C1 segment of cervical spinal cord (tissue), 14 donors: Measurements from ENCODE around the gene ADARB1.
A peak's percentile ranks its signal among the peaks of the same experiment; 100 is the strongest.

Source experiments
- DNase-seq, 14 donors: peaks; one replicate each; lab custom pipeline; 2025; lab: John Stamatoyannopoulos, UW

ADARB1 gene

GRCh38 chr21:45113543-45113942 is 39.2 kb downstream of the ADARB1 start:
- peak in 1 of 14 donors; percentile 11 for DNase-seq

- peak in 1 of 14 donors; percentile 24 for DNase-seq
These were observed 39.7 kb downstream of the ADARB1 start for GRCh38 chr21:45114072-45114471.

GRCh38 chr21:45114475-45114874 is 40.1 kb downstream of the ADARB1 start:
- DNase-seq, result no peak

GRCh38 chr21:45115141-45115540 is 40.8 kb downstream of the ADARB1 start:
- peak in 1 of 14 donors; percentile 28 for DNase-seq

- DNase-seq, result no peak
These were observed 41.7 kb downstream of the ADARB1 start for GRCh38 chr21:45116066-45116465.

GRCh38 chr21:45117314-45117713 is 42.9 kb downstream of the ADARB1 start:
- DNase-seq, result no peak

- DNase-seq, result no peak
These were observed 43.7 kb downstream of the ADARB1 start for GRCh38 chr21:45118099-45118498.

- DNase-seq, result no peak
These were observed 45.4 kb downstream of the ADARB1 start for GRCh38 chr21:45119812-45120211.

- no peak for DNase-seq
These were observed 46.6 kb downstream of the ADARB1 start for GRCh38 chr21:45120975-45121374.

- DNase-seq, result no peak
These were observed 47.6 kb downstream of the ADARB1 start for GRCh38 chr21:45122030-45122429.

GRCh38 chr21:45122432-45123132 is 48.2 kb downstream of the ADARB1 start:
- DNase-seq, result no peak

GRCh38 chr21:45123440-45123839 is 49.1 kb downstream of the ADARB1 start:
- no peak for DNase-seq

- DNase-seq, result no peak
These were observed 50.2 kb downstream of the ADARB1 start for GRCh38 chr21:45124596-45124995.

- peak in 1 of 14 donors; percentile 67 for DNase-seq
These were observed 51.0 kb downstream of the ADARB1 start for GRCh38 chr21:45125357-45125756.

GRCh38 chr21:45126204-45126626 is 51.8 kb downstream of the ADARB1 start:
- DNase-seq, result peak in 1 of 14 donors; percentile 86

GRCh38 chr21:45126983-45127382 is 52.6 kb downstream of the ADARB1 start:
- no peak for DNase-seq

GRCh38 chr21:45127937-45128336 is 53.6 kb downstream of the ADARB1 start:
- DNase-seq, result peak in 1 of 14 donors; percentile 70

- DNase-seq, result peak in 8 of 14 donors; percentile 24 to 89 (median 50)
These were observed 54.3 kb downstream of the ADARB1 start for GRCh38 chr21:45128613-45129188.

GRCh38 chr21:45129189-45129923 is 55.0 kb downstream of the ADARB1 start:
- peak in 1 of 14 donors; percentile 44 for DNase-seq

- DNase-seq, result peak in 1 of 14 donors; percentile 75
These were observed 56.0 kb downstream of the ADARB1 start for GRCh38 chr21:45130324-45130774.

GRCh38 chr21:45131537-45131999 is 57.2 kb downstream of the ADARB1 start:
- no peak for DNase-seq

GRCh38 chr21:45132841-45133573 is 58.6 kb downstream of the ADARB1 start:
- peak in 1 of 14 donors; percentile 40 for DNase-seq
